ENCODE data around the gene RARS1. TPM values are rescaled to one million over a fixed set of nuclear protein-coding genes. Genes with fewer than 3 reads are reported as not detected.
A peak's percentile ranks its signal among the peaks of the same experiment; 100 is the strongest.
"Not testable (repeated sequence)": the region's sequence is repeated elsewhere in the genome, so short reads cannot be mapped to it uniquely, and the experiment has no call there.

RARS1 gene
- polyA plus RNA-seq, 3 donors, result 75.6 to 84.9 (median 80.8) TPM

DNA sequence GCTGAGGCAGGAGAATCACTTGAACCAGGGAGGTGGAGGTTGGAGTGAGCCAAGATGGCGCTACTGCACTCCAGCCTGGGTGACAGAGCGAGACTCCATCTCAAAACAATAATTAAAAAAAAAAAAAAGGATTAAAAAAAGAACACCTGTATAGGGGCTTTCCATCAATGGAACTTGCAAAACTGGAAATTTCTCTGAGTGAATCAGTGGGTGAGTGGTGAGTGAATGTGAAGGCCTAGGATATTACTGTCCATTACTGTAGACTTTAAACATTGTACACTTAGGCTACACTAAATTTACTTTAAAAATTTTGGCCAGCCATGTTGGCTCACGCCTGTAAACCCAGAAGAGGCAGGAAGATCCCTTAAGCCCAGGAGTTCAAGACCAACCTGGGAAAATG is 5.7 kb upstream of the RARS1 start:
- no peak for DNase-seq (ENCODE audit: low read depth in 3 of 3, low spot score in 2 of 3)

DNA sequence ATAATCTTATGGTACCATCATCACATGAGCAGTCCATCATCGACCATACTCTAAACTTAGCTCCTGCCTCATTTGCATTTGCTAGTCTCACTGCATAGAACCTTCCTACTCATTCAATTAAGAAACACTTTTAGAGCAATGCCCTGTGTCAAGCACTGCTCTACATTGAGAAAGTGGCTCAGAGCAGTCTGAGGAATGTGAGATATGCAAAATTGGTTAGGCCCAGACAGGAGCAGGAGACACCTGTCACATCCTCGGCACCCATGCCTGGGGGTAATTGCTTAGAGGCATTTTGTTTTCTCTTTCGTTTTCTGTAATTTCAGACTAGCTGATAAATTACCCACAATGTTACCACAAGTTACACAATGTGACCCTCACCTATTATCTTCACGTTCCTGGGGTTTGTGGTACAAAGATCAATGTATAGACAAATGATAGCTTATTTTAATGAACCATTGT is 4.9 kb upstream of the RARS1 start:
- DNase-seq (ENCODE audit: low read depth in 3 of 3, low spot score in 2 of 3), result no peak

DNA sequence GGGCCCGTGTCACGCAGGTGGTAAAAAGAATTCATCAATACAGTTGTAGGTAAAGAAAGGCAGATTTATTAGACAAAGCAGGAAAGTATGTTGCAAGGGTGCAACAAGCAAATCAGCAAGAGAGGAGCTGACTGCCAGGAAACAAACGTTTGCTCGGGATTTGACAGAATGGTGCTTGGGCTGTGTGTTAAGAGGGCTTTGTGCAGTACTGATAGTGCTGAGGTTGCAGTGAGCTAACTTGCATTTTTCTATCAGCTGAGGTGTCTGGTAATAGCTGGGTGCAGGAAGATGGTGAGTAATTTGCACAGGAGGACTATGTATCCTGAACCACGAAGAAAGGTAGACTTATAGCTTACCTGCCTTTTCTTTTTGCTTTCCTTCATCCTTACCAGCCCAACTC is 3.9 kb upstream of the RARS1 start:
- DNase-seq (ENCODE audit: low read depth in 3 of 3, low spot score in 2 of 3), result no peak

GRCh38 chr5:168489059-168489458 is 2.8 kb downstream of the RARS1 start:
- DNase-seq (ENCODE audit: low read depth in 3 of 3, low spot score in 2 of 3), result no peak

DNA sequence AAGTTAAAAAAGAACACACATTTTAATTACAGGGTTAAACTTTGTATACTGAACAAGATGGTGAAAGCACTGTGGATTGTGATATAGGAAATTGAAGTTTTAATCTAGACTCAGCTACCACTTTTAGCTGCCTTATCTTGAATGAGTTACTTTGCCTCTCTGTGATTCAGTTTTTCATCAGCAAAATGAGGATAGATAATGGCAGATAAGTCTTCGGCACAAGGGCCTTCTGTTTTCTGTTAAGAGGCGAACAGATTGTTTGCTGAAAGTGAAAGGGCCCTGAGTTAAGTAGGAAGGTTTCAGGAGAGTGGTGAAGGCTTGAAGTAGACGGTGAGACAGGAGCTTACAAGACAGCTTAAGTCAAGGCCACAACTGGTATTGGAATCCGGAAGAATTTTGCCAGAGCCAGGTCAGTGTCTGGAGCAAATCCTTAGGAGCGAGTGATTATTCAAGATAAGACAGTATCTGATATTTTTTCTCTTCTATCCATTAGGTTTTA is 7.8 kb downstream of the RARS1 start:
- DNase-seq (ENCODE audit: low read depth in 3 of 3, low spot score in 2 of 3), result no peak

DNA sequence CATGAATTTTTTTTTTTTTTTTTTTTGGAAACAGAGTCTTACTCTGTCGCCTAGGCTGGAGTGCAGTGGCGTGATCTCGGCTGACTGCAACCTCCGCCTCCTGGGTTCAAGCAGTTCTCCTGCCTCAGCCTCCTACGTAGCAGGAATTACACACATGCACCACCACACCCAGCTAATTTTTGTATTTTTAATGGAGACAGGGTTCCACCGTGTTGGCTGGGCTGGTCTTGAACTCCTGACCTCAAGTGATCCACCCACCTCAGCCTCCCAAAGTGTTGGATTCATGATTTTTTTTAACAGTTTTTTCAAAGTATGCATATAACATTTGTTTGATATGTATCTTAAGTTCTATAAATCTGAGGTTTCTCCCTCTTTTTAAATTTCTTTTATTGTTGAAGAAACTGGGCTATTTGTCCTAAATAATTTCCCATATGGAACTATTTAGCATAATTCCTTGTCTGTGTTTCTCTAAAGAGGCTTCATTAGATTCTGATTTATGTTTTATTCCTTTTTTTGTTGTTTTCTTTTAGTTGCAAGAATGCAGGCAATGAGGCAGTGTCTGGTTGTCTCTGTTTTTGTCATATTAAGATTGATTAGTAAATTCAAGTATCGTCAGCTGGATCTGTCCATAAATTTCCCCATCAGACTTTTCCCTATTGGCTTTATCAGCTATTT is 16.4 kb downstream of the RARS1 start:
- no peak for DNase-seq (ENCODE audit: low read depth in 3 of 3, low spot score in 2 of 3)

DNA sequence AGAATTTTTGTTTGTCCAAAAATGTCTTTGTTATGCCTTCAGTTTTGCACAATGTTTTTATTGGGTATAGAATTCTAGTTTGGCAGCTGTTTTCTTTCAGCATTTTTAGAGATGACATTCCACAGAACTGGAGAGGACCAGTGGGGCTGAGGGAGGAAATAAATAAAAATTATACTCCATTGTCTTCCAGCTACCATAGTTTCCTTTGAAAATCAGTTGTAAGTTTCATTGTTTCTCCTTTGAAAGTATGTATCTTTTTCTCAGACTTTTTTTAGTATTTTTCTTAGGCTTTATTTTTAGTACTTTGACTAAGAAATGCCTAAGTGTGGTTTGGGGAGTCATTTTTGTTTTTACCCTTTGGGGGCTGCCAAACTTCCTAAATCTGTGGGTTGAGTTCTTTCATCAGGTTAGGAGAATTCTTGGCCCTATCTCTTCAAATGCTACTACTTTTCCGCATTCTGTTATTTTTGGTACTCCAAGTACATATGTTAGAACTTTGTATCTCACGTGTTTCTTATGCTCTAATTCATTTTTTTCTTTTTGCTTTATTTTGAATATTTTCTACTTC is 27.7 kb downstream of the RARS1 start:
- no peak for DNase-seq (ENCODE audit: low read depth in 3 of 3, low spot score in 2 of 3)

- DNase-seq (ENCODE audit: low read depth in 3 of 3, low spot score in 2 of 3), result no peak
Measured at GRCh38 chr5:168525856-168526255, 39.6 kb downstream of the RARS1 start.

GRCh38 chr5:168527756-168528295 is 41.6 kb downstream of the RARS1 start:
- no peak for DNase-seq (ENCODE audit: low read depth in 3 of 3, low spot score in 2 of 3)

DNA sequence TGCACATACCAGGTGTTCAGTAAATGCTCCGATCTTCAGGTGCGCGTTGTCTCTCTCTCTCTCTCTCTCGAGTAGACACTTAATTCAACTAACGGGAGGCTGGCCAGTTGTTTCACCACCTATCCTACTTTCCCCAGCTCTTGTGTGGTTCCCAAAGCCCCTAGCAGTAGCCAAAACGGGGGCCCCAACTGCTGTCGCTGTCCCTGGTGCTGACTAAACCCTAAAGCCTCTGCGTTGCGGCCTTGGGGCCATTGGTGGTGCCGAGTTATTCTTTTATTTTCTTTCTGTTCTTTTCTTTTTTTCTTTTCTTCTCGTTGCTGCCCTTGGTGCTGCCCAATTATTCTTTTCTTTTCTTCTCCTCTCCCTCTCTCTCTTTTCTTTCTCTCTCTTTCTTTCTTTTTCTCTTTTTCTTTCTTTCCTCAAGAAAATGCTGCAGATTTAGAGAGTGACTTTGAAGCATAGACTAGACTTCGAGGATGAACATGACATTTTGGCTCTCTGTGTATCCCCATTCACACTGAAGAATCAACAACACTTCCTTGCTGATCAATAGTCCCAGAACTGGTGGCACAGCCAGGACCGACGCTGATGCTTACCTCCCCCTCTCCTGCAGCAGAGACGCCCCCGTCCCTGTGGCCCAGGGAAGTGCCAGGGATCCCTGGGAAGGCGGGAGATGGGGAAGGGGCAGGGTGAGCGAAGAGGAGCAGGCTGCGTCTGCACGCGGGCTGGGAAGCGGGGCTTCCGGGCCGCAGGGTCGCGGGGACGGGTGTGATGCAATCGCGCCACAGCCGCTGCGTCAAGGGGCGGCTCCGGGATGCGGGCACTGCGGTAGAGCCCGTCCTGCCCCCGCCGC is 42.5 kb downstream of the RARS1 start, which contains the start of gene FBLL1:
TSS of gene FBLL1 (plus strand) at position 785 of the 853 bp plus-strand sequence. CDS start 200 bp downstream, outside the sequence.
- DNase-seq (ENCODE audit: low read depth in 3 of 3, low spot score in 2 of 3), result peak in 2 of 3 donors; percentile 45 to 54

GRCh38 chr5:168529374-168530234 is 43.3 kb downstream of the RARS1 start:
- DNase-seq (ENCODE audit: low read depth in 3 of 3, low spot score in 2 of 3), result no peak

- no peak for DNase-seq (ENCODE audit: low read depth in 3 of 3, low spot score in 2 of 3)
Measured at GRCh38 chr5:168530621-168531150, 44.4 kb downstream of the RARS1 start.

- no peak for DNase-seq (ENCODE audit: low read depth in 3 of 3, low spot score in 2 of 3)
Measured at GRCh38 chr5:168531191-168531590, 44.9 kb downstream of the RARS1 start.

DNA sequence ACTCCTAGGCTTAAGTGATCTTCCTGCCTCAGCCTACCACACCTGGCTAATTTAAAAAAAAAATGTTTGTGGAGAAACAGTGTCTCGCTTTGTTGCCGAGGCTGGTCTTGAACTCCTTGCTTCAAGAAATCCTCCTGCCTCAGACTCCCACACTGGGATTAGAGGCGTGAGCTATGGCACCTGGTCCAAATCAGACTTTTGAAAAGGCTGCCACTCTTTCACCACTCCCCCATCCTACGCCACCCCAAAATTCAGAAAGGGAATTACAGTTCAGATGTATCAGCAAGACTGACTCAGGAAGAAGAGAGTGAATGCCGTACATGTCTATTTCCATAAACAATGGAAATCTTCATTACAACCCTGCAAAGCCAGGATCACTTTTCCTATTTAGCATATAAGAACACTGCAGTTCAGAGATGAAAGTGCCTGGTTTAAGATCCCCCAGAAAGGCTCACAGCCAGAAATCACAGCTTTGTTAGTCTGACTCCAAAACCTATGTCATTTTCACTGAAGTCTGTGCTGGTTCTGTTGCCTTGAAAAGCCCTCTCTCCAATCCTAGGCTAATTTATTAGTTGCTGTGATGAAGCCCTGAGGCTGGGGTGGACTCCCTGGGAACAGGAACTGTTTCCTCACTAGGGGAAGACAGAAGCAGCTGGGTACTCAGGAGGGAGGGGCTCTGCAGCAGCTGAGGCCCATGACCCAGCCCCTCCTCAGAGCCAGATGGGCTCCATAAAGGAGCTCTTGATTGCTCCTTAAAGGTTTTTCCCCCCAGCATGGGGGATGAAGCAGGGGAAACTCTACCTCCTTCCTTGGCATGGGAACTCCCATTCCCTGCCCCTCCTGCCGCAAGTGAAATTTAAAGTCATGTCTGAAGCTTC is 46.0 kb downstream of the RARS1 start:
- DNase-seq (ENCODE audit: low read depth in 3 of 3, low spot score in 2 of 3), result no peak

- DNase-seq (ENCODE audit: low read depth in 3 of 3, low spot score in 2 of 3), result not testable (repeated sequence)
Measured at GRCh38 chr5:168534351-168534750, 48.1 kb downstream of the RARS1 start.

DNA sequence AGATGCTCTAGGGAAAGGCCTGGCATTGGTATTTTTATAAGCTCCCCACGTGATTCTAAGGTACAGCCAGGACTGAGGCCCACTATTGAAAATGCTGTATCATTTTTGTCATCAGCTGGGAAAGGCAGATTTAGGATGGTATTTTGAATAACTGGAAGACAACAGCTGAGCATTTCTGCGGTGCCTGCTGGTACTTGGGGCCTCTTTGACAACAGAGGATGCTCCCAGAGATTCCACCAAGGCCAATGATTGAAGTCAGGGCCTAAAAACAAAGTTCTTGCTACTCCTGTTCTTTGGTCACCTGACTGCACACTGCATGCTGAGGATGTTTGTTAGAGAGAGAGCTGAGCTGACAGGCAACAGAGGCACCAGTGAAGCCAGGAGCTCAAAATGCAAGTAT is 50.9 kb downstream of the RARS1 start:
- no peak for DNase-seq (ENCODE audit: low read depth in 3 of 3, low spot score in 2 of 3)

GRCh38 chr5:168549554-168549953 is 63.3 kb downstream of the RARS1 start:
- DNase-seq (ENCODE audit: low read depth in 3 of 3, low spot score in 2 of 3), result no peak

GRCh38 chr5:168550656-168551055 is 64.4 kb downstream of the RARS1 start:
- DNase-seq (ENCODE audit: low read depth in 3 of 3, low spot score in 2 of 3), result no peak

DNA sequence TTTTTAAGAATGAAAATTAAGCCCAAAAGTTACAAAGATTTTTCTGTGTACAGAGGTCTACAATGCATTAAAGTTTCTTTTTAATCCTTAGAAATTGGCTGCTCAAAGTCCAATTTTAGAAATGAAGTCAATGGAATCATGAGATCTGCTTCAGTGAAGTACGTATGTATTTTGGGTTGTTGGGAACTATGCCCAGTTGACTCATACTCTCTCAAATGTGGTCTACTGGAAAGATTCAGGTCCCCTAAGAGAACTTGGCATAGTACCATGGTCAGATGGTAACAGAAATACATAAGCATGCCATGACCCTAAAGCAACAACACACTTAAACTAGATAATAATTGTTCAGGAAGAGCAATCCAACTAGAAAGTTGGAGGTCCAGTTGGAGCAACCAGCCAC is 65.9 kb downstream of the RARS1 start:
- DNase-seq (ENCODE audit: low read depth in 3 of 3, low spot score in 2 of 3), result no peak
